Measurements from ENCODE around the gene MCTP1. TPM values are rescaled to one million over a fixed set of nuclear protein-coding genes. Genes with fewer than 3 reads are reported as not detected.

The MCTP1 gene
- total RNA-seq, 1 donor from 2014 or later = 11.5 TPM

GRCh38 chr5:94810877-94811276 is 474.0 kb downstream of the MCTP1 start:
- intact Hi-C loops (cut with DNase I) = no loop called here
- DNase-seq (ENCODE audit: low spot score) = no peak

- intact Hi-C loops (cut with DNase I) = no loop called here
- no peak for DNase-seq (ENCODE audit: low spot score)
These were observed 474.6 kb downstream of the MCTP1 start for GRCh38 chr5:94810281-94810680.

- DNase-seq (ENCODE audit: low spot score) = no peak
- intact Hi-C loops (cut with DNase I) = no loop called here
These were observed 476.4 kb downstream of the MCTP1 start for GRCh38 chr5:94808497-94808896.

GRCh38 chr5:94807985-94808384 is 476.9 kb downstream of the MCTP1 start:
- intact Hi-C loops (cut with DNase I) = no loop called here
- no peak for DNase-seq (ENCODE audit: low spot score)

GRCh38 chr5:94802450-94802849 is 482.4 kb downstream of the MCTP1 start:
- intact Hi-C loops (cut with DNase I) = no loop called here
- DNase-seq (ENCODE audit: low spot score) = no peak

GRCh38 chr5:94796586-94796985 is 488.3 kb downstream of the MCTP1 start:
- intact Hi-C loops (cut with DNase I) = no loop called here
- DNase-seq (ENCODE audit: low spot score) = no peak

GRCh38 chr5:94793816-94794198 is 491.1 kb downstream of the MCTP1 start:
- intact Hi-C loops (cut with DNase I) = no loop called here
- DNase-seq (ENCODE audit: low spot score) = no peak

GRCh38 chr5:94793113-94793815 is 491.6 kb downstream of the MCTP1 start:
- intact Hi-C loops (cut with DNase I) = no loop called here
- DNase-seq (ENCODE audit: low spot score) = no peak

GRCh38 chr5:94791829-94792228 is 493.1 kb downstream of the MCTP1 start:
- DNase-seq (ENCODE audit: low spot score) = no peak
- intact Hi-C loops (cut with DNase I) = no loop called here

GRCh38 chr5:94788527-94788926 is 496.4 kb downstream of the MCTP1 start:
- no peak for DNase-seq (ENCODE audit: low spot score)
- intact Hi-C loops (cut with DNase I) = no loop called here

- intact Hi-C loops (cut with DNase I) = no loop called here
- no peak for DNase-seq (ENCODE audit: low spot score)
These were observed 500.1 kb downstream of the MCTP1 start for GRCh38 chr5:94784536-94785505.

GRCh38 chr5:94782383-94782782 is 502.5 kb downstream of the MCTP1 start:
- intact Hi-C loops (cut with DNase I) = no loop called here
- DNase-seq (ENCODE audit: low spot score) = no peak

GRCh38 chr5:94779684-94780083 is 505.2 kb downstream of the MCTP1 start:
- DNase-seq (ENCODE audit: low spot score) = no peak
- intact Hi-C loops (cut with DNase I) = no loop called here

GRCh38 chr5:94778732-94779131 is 506.2 kb downstream of the MCTP1 start:
- no peak for DNase-seq (ENCODE audit: low spot score)

GRCh38 chr5:94778299-94778698 is 506.6 kb downstream of the MCTP1 start:
- intact Hi-C loops (cut with DNase I) = no loop called here
- DNase-seq (ENCODE audit: low spot score) = no peak

More at GRCh38 chr5:94778732-94779131, 506.2 kb downstream of the MCTP1 start:
- intact Hi-C loops (cut with DNase I) = no loop called here

GRCh38 chr5:94777056-94777880 is 507.6 kb downstream of the MCTP1 start:
- no peak for DNase-seq (ENCODE audit: low spot score)
- intact Hi-C loops (cut with DNase I) = no loop called here

GRCh38 chr5:94776167-94776566 is 508.7 kb downstream of the MCTP1 start:
- no peak for DNase-seq (ENCODE audit: low spot score)
- intact Hi-C loops (cut with DNase I) = no loop called here

GRCh38 chr5:94775088-94775487 is 509.8 kb downstream of the MCTP1 start:
- no peak for DNase-seq (ENCODE audit: low spot score)
- intact Hi-C loops (cut with DNase I) = no loop called here

GRCh38 chr5:94771742-94772141 is 513.2 kb downstream of the MCTP1 start:
- intact Hi-C loops (cut with DNase I) = no loop called here
- DNase-seq (ENCODE audit: low spot score) = no peak

GRCh38 chr5:94769996-94770395 is 514.9 kb downstream of the MCTP1 start:
- intact Hi-C loops (cut with DNase I) = no loop called here
- no peak for DNase-seq (ENCODE audit: low spot score)

Measured in cardiac septum (tissue), 1 donor.